ENCODE data around the gene MAP3K7CL.

DNA sequence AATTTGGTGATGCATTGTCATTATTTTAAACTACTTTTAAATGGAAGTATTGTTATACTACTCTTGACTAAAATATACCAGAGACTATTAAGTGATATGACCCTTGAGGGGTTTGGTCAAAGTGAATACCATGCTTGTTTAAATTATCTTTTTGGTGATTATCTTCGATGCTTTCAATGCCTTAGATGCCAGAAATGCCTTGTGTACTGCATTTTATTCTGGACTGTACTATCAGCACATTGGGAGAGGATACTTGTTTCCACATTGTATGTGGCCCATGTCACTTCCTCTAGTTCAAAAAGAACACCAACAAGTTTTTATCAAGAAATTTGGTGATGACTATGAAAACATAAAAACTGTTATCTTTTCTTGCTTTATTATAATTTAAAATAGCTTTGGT, 16.3 kb downstream of the MAP3K7CL start:
- TF ChIP-seq, protein P1, sequence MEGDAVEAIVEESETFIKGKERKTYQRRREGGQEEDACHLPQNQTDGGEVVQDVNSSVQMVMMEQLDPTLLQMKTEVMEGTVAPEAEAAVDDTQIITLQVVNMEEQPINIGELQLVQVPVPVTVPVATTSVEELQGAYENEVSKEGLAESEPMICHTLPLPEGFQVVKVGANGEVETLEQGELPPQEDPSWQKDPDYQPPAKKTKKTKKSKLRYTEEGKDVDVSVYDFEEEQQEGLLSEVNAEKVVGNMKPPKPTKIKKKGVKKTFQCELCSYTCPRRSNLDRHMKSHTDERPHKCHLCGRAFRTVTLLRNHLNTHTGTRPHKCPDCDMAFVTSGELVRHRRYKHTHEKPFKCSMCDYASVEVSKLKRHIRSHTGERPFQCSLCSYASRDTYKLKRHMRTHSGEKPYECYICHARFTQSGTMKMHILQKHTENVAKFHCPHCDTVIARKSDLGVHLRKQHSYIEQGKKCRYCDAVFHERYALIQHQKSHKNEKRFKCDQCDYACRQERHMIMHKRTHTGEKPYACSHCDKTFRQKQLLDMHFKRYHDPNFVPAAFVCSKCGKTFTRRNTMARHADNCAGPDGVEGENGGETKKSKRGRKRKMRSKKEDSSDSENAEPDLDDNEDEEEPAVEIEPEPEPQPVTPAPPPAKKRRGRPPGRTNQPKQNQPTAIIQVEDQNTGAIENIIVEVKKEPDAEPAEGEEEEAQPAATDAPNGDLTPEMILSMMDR (IDR thresholded peaks at IDR 0.05; ENCODE audit: poor library complexity) = no peak
- no peak for TF ChIP-seq EZH2 (IDR thresholded peaks at IDR 0.05; ENCODE audit: borderline replicate concordance)
